GM12873 (cell line): Measurements from ENCODE around the gene TMEM252.

Source experiments
- TF ChIP-seq, protein P1 (sequence below): IDR thresholded peaks from 2 replicates; pipeline ENCODE4 v1.5.1; 2012; ENCODE audit warnings: low read depth, mild to moderate bottlenecking, moderate library complexity, low read length, control low read depth; ENCODE audit not compliant: insufficient read depth; ENCODE audit errors: missing control alignments

The TMEM252 gene

DNA sequence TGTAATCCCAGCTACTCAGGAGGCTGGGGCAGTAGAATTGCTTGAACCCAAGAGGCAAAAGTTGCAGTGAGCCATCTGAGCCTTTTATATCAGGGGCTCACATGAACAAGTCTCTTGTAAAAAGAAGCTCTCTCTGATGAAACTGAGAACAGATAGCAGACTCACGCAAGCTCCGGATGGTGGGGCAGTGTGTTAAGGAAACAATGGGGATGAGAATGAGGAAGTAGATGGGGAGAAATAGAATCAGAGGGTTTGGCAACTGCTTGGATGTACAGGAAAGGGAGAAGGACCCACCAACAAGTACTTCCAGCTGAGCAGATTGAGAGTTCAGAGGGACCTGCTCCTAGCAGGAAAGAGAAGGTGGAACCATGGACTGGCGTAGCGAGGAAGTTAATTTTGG lies 18.6 kb downstream of the TMEM252 start:
- TF ChIP-seq, protein P1, sequence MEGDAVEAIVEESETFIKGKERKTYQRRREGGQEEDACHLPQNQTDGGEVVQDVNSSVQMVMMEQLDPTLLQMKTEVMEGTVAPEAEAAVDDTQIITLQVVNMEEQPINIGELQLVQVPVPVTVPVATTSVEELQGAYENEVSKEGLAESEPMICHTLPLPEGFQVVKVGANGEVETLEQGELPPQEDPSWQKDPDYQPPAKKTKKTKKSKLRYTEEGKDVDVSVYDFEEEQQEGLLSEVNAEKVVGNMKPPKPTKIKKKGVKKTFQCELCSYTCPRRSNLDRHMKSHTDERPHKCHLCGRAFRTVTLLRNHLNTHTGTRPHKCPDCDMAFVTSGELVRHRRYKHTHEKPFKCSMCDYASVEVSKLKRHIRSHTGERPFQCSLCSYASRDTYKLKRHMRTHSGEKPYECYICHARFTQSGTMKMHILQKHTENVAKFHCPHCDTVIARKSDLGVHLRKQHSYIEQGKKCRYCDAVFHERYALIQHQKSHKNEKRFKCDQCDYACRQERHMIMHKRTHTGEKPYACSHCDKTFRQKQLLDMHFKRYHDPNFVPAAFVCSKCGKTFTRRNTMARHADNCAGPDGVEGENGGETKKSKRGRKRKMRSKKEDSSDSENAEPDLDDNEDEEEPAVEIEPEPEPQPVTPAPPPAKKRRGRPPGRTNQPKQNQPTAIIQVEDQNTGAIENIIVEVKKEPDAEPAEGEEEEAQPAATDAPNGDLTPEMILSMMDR: no peak

GRCh38 chr9:68515326-68516017 lies 25.2 kb downstream of the TMEM252 start:
- TF ChIP-seq, protein P1: no peak

- TF ChIP-seq, protein P1: no peak
Measured at GRCh38 chr9:68513981-68514380, 26.7 kb downstream of the TMEM252 start.

DNA sequence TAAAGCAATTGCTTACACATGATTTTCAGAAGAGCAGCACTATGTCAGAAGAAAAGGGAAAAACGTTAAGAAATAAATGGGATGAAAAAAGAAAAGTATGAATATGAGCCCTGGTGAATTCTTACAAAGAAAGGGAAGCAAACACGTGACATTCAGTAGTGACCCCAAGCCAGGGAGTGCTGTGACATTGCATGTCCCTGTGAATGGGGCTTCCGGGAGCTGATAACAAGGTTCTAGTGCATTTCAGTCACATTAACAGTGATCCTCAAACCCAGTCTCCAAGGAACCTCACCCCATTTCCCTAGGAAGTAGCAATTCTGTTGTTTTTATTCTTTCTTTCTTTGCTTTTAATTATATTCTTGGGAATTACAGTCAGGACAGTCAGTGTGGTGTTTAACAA lies 27.3 kb downstream of the TMEM252 start:
- TF ChIP-seq, protein P1: no peak

DNA sequence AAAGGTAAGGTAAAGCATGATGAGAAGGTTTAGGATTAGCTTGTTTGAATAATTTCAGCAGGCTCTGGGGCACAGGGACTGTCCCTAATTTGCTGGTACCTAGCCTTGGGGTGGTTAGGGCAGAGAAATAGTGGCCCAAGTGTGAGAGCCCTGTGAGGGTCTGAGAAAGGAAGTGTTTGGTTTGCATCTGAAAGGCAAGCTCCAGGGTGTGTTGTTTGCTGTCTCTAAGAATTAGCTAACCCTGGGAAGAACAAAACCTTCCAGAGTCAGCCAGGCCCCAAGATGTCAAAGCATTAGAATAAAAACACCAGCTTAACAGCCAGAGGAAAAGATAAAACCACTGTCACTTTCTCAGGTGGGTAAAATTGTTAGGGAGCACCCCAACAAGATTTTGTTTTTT lies 31.0 kb downstream of the TMEM252 start:
- TF ChIP-seq, protein P1: no peak

- TF ChIP-seq, protein P1: no peak
Measured at GRCh38 chr9:68508547-68508946, 32.1 kb downstream of the TMEM252 start.

- TF ChIP-seq, protein P1: no peak
Measured at GRCh38 chr9:68507806-68508145, 32.9 kb downstream of the TMEM252 start.
